HG03135 (cell line): ENCODE data around the gene STARD13.

ENCODE experiments used
- ATAC-seq: cut with Tn5 transposase; IDR thresholded peaks from one replicate; pipeline ENCODE4 v1.9.1; 2021; ENCODE audit warnings: mild to moderate bottlenecking, moderate library complexity; ENCODE audit not compliant: unreplicated experiment

Gene STARD13

GRCh38 chr13:33153421-33154404, 131.8 kb downstream of the STARD13 start:
- ATAC-seq, result no peak

- ATAC-seq, result no peak
These were observed 133.2 kb downstream of the STARD13 start for GRCh38 chr13:33152389-33152788.

- no peak for ATAC-seq
These were observed 134.9 kb downstream of the STARD13 start for GRCh38 chr13:33150662-33151061.

GRCh38 chr13:33150126-33150525, 135.4 kb downstream of the STARD13 start:
- ATAC-seq, result no peak

GRCh38 chr13:33147832-33148231, 137.7 kb downstream of the STARD13 start:
- ATAC-seq, result no peak

- ATAC-seq, result peak; percentile 76
These were observed 138.5 kb downstream of the STARD13 start for GRCh38 chr13:33146843-33147611.

GRCh38 chr13:33145667-33146066, 139.9 kb downstream of the STARD13 start:
- no peak for ATAC-seq

- no peak for ATAC-seq
These were observed 141.2 kb downstream of the STARD13 start for GRCh38 chr13:33144358-33144784.

- ATAC-seq, result no peak
These were observed 145.6 kb downstream of the STARD13 start for GRCh38 chr13:33139780-33140535.

- ATAC-seq, result no peak
These were observed 146.4 kb downstream of the STARD13 start for GRCh38 chr13:33139184-33139583.

- no peak for ATAC-seq
These were observed 147.1 kb downstream of the STARD13 start for GRCh38 chr13:33138441-33138840.

- no peak for ATAC-seq
These were observed 147.8 kb downstream of the STARD13 start for GRCh38 chr13:33137721-33138120.

GRCh38 chr13:33135097-33135496, 150.5 kb downstream of the STARD13 start:
- ATAC-seq, result no peak

- no peak for ATAC-seq
These were observed 151.3 kb downstream of the STARD13 start for GRCh38 chr13:33134213-33134612.

- no peak for ATAC-seq
These were observed 152.7 kb downstream of the STARD13 start for GRCh38 chr13:33132644-33133440.

- ATAC-seq, result no peak
These were observed 155.7 kb downstream of the STARD13 start for GRCh38 chr13:33129886-33130285.

GRCh38 chr13:33129094-33129832, 156.3 kb downstream of the STARD13 start:
- ATAC-seq, result no peak

- no peak for ATAC-seq
These were observed 157.4 kb downstream of the STARD13 start for GRCh38 chr13:33128134-33128533.

GRCh38 chr13:33127009-33127551, 158.5 kb downstream of the STARD13 start:
- no peak for ATAC-seq
